ENCODE measurements around the gene RAET1G.
"Not testable (repeated sequence)": the region's sequence is repeated elsewhere in the genome, so short reads cannot be mapped to it uniquely, and the experiment has no call there.

RAET1G gene

GRCh38 chr6:149933461-149933860 lies 10.5 kb upstream of the RAET1G start:
- no peak for DNase-seq

GRCh38 chr6:149933036-149933435 lies 10.1 kb upstream of the RAET1G start:
- DNase-seq: no peak

GRCh38 chr6:149931501-149931900 lies 8.6 kb upstream of the RAET1G start:
- no peak for DNase-seq

GRCh38 chr6:149929422-149929821 lies 6.5 kb upstream of the RAET1G start:
- DNase-seq: no peak

- not testable (repeated sequence) for DNase-seq
These were observed 4.1 kb upstream of the RAET1G start for GRCh38 chr6:149927025-149927424.

- peak; percentile 58 for DNase-seq
These were observed 3.3 kb upstream of the RAET1G start for GRCh38 chr6:149925974-149926777.

- DNase-seq: no peak
These were observed 2.5 kb upstream of the RAET1G start for GRCh38 chr6:149925253-149925973.

GRCh38 chr6:149924933-149925252 lies 2.0 kb upstream of the RAET1G start:
- no peak for DNase-seq

GRCh38 chr6:149924206-149924932 lies 1.4 kb upstream of the RAET1G start:
- no peak for DNase-seq

- DNase-seq: no peak
These were observed 536 bp upstream of the RAET1G start for GRCh38 chr6:149923327-149923986.

GRCh38 chr6:149922091-149922490 lies 830 bp downstream of the RAET1G start:
- not testable (repeated sequence) for DNase-seq

- DNase-seq: no peak
These were observed 1.6 kb downstream of the RAET1G start for GRCh38 chr6:149921361-149921760.

- DNase-seq: no peak
These were observed 3.1 kb downstream of the RAET1G start for GRCh38 chr6:149919834-149920225.

- not testable (repeated sequence) for DNase-seq
These were observed 3.6 kb downstream of the RAET1G start for GRCh38 chr6:149919126-149919833.

- DNase-seq: no peak
These were observed 4.6 kb downstream of the RAET1G start for GRCh38 chr6:149918151-149918905.

- DNase-seq: no peak
These were observed 5.2 kb downstream of the RAET1G start for GRCh38 chr6:149917679-149918078.

GRCh38 chr6:149915970-149916865 lies 6.7 kb downstream of the RAET1G start:
- no peak for DNase-seq

GRCh38 chr6:149913540-149914240 lies 9.2 kb downstream of the RAET1G start:
- no peak for DNase-seq

- no peak for DNase-seq
These were observed 9.8 kb downstream of the RAET1G start for GRCh38 chr6:149913085-149913484.

- not testable (repeated sequence) for DNase-seq
These were observed 10.2 kb downstream of the RAET1G start for GRCh38 chr6:149912680-149913079.

All from T-helper 9 cell (primary cell).